GM23338 (cell line): Measurements from ENCODE around the gene DCLK2. TPM values are rescaled to one million over a fixed set of nuclear protein-coding genes. Genes with fewer than 3 reads are reported as not detected.

ENCODE experiments used
- ATAC-seq: fragments of 200-7000 bp; cut with Tn5 transposase; 3 replicates; pipeline ENCODE4 v1.9.1; 2020
- DNase-seq: peaks from one replicate; pipeline ENCODE4 v3.0.0-alpha.2; 2015; ENCODE audit warnings: low spot score
- H2AFZ ChIP-seq: fragments of 200-600 bp; sonication (generic); 2 replicates; pipeline ENCODE4 v1.8.0; 2016; ENCODE audit warnings: antibody characterized with exemption, mild to moderate bottlenecking, moderate library complexity
- H3F3A ChIP-seq: fragments of 200-600 bp; sonication (generic); replicated peaks from 2 replicates; pipeline ENCODE4 v1.8.0; 2017; ENCODE audit warnings: antibody characterized with exemption, mixed run types, low read depth
- H3K27ac ChIP-seq: fragments of 200-600 bp; sonication (generic); 2 replicates; pipeline ENCODE4 v1.6.1; 2016; ENCODE audit warnings: low read depth
- H3K27me3 ChIP-seq: fragments of 200-600 bp; sonication (generic); 2 replicates; pipeline ENCODE4 v1.8.0; 2016; ENCODE audit warnings: mild to moderate bottlenecking, mixed run types, moderate library complexity; ENCODE audit not compliant: insufficient read depth
- H3K36me3 ChIP-seq: fragments of 200-600 bp; sonication (generic); 2 replicates; pipeline ENCODE4 v1.8.0; 2016; ENCODE audit warnings: mild to moderate bottlenecking; ENCODE audit not compliant: insufficient read depth
- H3K4me1 ChIP-seq: fragments of 200-600 bp; sonication (generic); 2 replicates; pipeline ENCODE4 v1.8.0; 2016; ENCODE audit warnings: mild to moderate bottlenecking, moderate library complexity; ENCODE audit not compliant: insufficient read depth
- H3K4me2 ChIP-seq: fragments of 200-600 bp; sonication (generic); 2 replicates; pipeline ENCODE4 v1.7.1; 2017; ENCODE audit warnings: mixed run types
- H3K4me3 ChIP-seq: fragments of 200-600 bp; sonication (generic); 2 replicates; pipeline ENCODE4 v1.6.1; 2016; ENCODE audit warnings: mixed run types
- H3K79me2 ChIP-seq: fragments of 200-600 bp; sonication (generic); replicated peaks from 2 replicates; pipeline ENCODE4 v1.8.0; 2017; ENCODE audit warnings: mild to moderate bottlenecking; ENCODE audit not compliant: insufficient read depth
- H3K9me2 ChIP-seq: fragments of 200-600 bp; sonication (generic); 2 replicates; pipeline ENCODE4 v1.8.0; 2017; ENCODE audit not compliant: insufficient read depth
- H4K20me1 ChIP-seq: fragments of 200-600 bp; sonication (generic); replicated peaks from 2 replicates; pipeline ENCODE4 v1.8.0; 2017; ENCODE audit warnings: mild to moderate bottlenecking; ENCODE audit not compliant: insufficient read depth
- H3K27ac Mint-ChIP-seq: 2 replicates; pipeline ENCODE4 v1.8.0; 2020; ENCODE audit warnings: inconsistent platforms, mild to moderate bottlenecking, moderate library complexity, mixed read lengths
- H3K27me3 Mint-ChIP-seq: 3 replicates; pipeline ENCODE4 v1.8.0; 2022; ENCODE audit warnings: low read depth, mild to moderate bottlenecking, moderate library complexity, mixed read lengths, inconsistent platforms; ENCODE audit not compliant: insufficient read depth, poor library complexity
- H3K36me3 Mint-ChIP-seq: 3 replicates; pipeline ENCODE4 v1.8.0; 2021; ENCODE audit warnings: low read depth, mild to moderate bottlenecking, inconsistent platforms, moderate library complexity, mixed read lengths
- H3K4me1 Mint-ChIP-seq: 3 replicates; pipeline ENCODE4 v1.8.0; 2020; ENCODE audit warnings: mild to moderate bottlenecking, inconsistent platforms, mixed read lengths
- H3K4me3 Mint-ChIP-seq: 3 replicates; pipeline ENCODE4 v1.8.0; 2021; ENCODE audit warnings: moderate library complexity, mild to moderate bottlenecking, inconsistent platforms, mixed read lengths
- H3K9me3 Mint-ChIP-seq: 3 replicates; pipeline ENCODE4 v1.8.0; 2020; ENCODE audit warnings: moderate library complexity, mild to moderate bottlenecking, inconsistent platforms, mixed read lengths
- EZH2 ChIP-seq: fragments of 200-600 bp; sonication (generic); IDR thresholded peaks from one replicate; pipeline ENCODE4 v1.8.0; 2017; ENCODE audit warnings: antibody characterized with exemption, mild to moderate bottlenecking, low read depth; ENCODE audit not compliant: unreplicated experiment
- EZH2phosphoT487 ChIP-seq: fragments of 200-600 bp; sonication (generic); IDR thresholded peaks from one replicate; pipeline ENCODE4 v1.8.1; 2018; ENCODE audit warnings: antibody characterized with exemption; ENCODE audit not compliant: unreplicated experiment
- JUNB ChIP-seq: IDR thresholded peaks from one replicate; pipeline ENCODE4 v1.6.1; 2016; ENCODE audit warnings: antibody characterized with exemption; ENCODE audit not compliant: unreplicated experiment
- NANOG ChIP-seq: IDR thresholded peaks from 2 replicates; pipeline ENCODE4 v1.6.1; 2016; ENCODE audit warnings: antibody characterized with exemption, borderline replicate concordance
- POLR2AphosphoS5 ChIP-seq: IDR thresholded peaks from 2 replicates; pipeline ENCODE4 v1.6.1; 2016; ENCODE audit warnings: antibody characterized with exemption, low read depth
- STAT1 ChIP-seq: IDR thresholded peaks from one replicate; pipeline ENCODE4 v1.6.1; 2016; ENCODE audit warnings: antibody characterized with exemption; ENCODE audit not compliant: unreplicated experiment
- ZNF114 ChIP-seq: fragments of 250-450 bp; sonication (Bioruptor Pico); IDR thresholded peaks from 2 replicates; pipeline ENCODE4 v1.5.0; 2020; ENCODE audit warnings: mild to moderate bottlenecking, moderate library complexity
- polyA plus RNA-seq: library from polyadenylated mRNA; unstranded; fragments of >200 nt; fragmentation: Nextera tagmentation; extraction: Ambion mirVana; gene quantifications from 2 replicates; pipeline ENCODE4 v1.2.1, GENCODE V29; 2016
- total RNA-seq: library from RNA; depleted of rRNA; stranded (reverse); fragments of >200 nt; shearing (Covaris generic); gene quantifications from 2 replicates; pipeline ENCODE4 v1.2.3, GENCODE V29; 2014
- TF ChIP-seq, protein P1 (sequence below): fragments of 250-450 bp; sonication (Bioruptor Pico); IDR thresholded peaks from 2 replicates; pipeline ENCODE4 v1.5.0; 2020; ENCODE audit warnings: mild to moderate bottlenecking, moderate library complexity
- TF ChIP-seq, protein P2 (sequence below): IDR thresholded peaks from 2 replicates; pipeline ENCODE4 v1.6.1; 2016; ENCODE audit warnings: antibody characterized with exemption
- TF ChIP-seq, protein P3 (sequence below): IDR thresholded peaks from one replicate; pipeline ENCODE4 v1.6.1; 2018; ENCODE audit warnings: antibody characterized with exemption; ENCODE audit not compliant: unreplicated experiment

DCLK2 gene
- total and polyA plus RNA-seq, 2 experiments from 2014 or later = 0.49 TPM; not detected in 1

DNA sequence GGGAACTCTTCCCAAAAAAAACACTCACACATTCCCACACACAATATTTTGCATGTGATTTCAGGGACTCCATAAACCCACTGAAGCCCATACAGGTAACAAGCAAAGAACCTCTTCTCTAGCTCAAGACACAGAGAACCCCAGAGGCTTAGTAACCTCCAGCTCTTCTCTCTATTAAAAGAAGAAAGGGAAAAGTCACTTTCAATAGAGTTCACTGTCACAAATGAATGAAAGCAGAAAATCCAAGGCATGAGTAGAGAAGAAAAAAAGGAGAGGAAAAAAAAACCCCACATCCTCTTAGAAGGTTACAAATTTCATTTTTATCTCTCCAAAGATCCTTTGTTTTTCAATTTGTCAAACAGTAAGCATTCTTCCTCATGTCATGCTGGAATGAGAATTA, 30.7 kb upstream of the DCLK2 start:
- Mint-ChIP-seq H3K27me3 (no peaks in the 10 kb centered on the region), H3K4me3 (no peak overlapping the region), H3K36me3 (no peaks in the 10 kb centered on the region), H3K27ac (no peak overlapping the region; the same call in 1 of the 2 replicates), H3K4me1 (peaks cover 7% of the 10 kb centered on the region; the same call in 2 of the 3 replicates), H3K9me3 (no peaks in the 10 kb centered on the region)
- H2AFZ ChIP-seq = peak overlapping the region; percentile 73; the same call in 1 of the 2 replicates
- TF ChIP-seq, protein P1, sequence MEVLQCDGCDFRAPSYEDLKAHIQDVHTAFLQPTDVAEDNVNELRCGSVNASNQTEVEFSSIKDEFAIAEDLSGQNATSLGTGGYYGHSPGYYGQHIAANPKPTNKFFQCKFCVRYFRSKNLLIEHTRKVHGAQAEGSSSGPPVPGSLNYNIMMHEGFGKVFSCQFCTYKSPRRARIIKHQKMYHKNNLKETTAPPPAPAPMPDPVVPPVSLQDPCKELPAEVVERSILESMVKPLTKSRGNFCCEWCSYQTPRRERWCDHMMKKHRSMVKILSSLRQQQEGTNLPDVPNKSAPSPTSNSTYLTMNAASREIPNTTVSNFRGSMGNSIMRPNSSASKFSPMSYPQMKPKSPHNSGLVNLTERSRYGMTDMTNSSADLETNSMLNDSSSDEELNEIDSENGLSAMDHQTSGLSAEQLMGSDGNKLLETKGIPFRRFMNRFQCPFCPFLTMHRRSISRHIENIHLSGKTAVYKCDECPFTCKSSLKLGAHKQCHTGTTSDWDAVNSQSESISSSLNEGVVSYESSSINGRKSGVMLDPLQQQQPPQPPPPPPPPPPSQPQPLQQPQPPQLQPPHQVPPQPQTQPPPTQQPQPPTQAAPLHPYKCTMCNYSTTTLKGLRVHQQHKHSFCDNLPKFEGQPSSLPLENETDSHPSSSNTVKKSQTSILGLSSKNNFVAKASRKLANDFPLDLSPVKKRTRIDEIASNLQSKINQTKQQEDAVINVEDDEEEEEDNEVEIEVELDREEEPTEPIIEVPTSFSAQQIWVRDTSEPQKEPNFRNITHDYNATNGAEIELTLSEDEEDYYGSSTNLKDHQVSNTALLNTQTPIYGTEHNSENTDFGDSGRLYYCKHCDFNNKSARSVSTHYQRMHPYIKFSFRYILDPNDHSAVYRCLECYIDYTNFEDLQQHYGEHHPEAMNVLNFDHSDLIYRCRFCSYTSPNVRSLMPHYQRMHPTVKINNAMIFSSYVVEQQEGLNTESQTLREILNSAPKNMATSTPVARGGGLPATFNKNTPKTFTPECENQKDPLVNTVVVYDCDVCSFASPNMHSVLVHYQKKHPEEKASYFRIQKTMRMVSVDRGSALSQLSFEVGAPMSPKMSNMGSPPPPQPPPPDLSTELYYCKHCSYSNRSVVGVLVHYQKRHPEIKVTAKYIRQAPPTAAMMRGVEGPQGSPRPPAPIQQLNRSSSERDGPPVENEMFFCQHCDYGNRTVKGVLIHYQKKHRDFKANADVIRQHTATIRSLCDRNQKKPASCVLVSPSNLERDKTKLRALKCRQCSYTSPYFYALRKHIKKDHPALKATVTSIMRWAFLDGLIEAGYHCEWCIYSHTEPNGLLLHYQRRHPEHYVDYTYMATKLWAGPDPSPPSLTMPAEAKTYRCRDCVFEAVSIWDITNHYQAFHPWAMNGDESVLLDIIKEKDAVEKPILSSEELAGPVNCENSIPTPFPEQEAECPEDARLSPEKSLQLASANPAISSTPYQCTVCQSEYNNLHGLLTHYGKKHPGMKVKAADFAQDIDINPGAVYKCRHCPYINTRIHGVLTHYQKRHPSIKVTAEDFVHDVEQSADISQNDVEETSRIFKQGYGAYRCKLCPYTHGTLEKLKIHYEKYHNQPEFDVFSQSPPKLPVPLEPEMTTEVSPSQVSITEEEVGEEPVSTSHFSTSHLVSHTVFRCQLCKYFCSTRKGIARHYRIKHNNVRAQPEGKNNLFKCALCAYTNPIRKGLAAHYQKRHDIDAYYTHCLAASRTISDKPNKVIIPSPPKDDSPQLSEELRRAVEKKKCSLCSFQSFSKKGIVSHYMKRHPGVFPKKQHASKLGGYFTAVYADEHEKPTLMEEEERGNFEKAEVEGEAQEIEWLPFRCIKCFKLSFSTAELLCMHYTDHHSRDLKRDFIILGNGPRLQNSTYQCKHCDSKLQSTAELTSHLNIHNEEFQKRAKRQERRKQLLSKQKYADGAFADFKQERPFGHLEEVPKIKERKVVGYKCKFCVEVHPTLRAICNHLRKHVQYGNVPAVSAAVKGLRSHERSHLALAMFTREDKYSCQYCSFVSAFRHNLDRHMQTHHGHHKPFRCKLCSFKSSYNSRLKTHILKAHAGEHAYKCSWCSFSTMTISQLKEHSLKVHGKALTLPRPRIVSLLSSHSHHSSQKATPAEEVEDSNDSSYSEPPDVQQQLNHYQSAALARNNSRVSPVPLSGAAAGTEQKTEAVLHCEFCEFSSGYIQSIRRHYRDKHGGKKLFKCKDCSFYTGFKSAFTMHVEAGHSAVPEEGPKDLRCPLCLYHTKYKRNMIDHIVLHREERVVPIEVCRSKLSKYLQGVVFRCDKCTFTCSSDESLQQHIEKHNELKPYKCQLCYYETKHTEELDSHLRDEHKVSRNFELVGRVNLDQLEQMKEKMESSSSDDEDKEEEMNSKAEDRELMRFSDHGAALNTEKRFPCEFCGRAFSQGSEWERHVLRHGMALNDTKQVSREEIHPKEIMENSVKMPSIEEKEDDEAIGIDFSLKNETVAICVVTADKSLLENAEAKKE (CRISPR knock-in tag) = no peak
- TF ChIP-seq, protein P2, sequence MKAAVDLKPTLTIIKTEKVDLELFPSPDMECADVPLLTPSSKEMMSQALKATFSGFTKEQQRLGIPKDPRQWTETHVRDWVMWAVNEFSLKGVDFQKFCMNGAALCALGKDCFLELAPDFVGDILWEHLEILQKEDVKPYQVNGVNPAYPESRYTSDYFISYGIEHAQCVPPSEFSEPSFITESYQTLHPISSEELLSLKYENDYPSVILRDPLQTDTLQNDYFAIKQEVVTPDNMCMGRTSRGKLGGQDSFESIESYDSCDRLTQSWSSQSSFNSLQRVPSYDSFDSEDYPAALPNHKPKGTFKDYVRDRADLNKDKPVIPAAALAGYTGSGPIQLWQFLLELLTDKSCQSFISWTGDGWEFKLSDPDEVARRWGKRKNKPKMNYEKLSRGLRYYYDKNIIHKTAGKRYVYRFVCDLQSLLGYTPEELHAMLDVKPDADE = no peak
- TF ChIP-seq ZNF114 (CRISPR knock-in tag) (no peak), EZH2 (no peak), POLR2AphosphoS5 (no peak), EZH2phosphoT487 (no peak), STAT1 (no peak), NANOG (no peak), JUNB (no peak)
- TF ChIP-seq, protein P3, sequence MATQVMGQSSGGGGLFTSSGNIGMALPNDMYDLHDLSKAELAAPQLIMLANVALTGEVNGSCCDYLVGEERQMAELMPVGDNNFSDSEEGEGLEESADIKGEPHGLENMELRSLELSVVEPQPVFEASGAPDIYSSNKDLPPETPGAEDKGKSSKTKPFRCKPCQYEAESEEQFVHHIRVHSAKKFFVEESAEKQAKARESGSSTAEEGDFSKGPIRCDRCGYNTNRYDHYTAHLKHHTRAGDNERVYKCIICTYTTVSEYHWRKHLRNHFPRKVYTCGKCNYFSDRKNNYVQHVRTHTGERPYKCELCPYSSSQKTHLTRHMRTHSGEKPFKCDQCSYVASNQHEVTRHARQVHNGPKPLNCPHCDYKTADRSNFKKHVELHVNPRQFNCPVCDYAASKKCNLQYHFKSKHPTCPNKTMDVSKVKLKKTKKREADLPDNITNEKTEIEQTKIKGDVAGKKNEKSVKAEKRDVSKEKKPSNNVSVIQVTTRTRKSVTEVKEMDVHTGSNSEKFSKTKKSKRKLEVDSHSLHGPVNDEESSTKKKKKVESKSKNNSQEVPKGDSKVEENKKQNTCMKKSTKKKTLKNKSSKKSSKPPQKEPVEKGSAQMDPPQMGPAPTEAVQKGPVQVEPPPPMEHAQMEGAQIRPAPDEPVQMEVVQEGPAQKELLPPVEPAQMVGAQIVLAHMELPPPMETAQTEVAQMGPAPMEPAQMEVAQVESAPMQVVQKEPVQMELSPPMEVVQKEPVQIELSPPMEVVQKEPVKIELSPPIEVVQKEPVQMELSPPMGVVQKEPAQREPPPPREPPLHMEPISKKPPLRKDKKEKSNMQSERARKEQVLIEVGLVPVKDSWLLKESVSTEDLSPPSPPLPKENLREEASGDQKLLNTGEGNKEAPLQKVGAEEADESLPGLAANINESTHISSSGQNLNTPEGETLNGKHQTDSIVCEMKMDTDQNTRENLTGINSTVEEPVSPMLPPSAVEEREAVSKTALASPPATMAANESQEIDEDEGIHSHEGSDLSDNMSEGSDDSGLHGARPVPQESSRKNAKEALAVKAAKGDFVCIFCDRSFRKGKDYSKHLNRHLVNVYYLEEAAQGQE = no peak
- H3K36me3 ChIP-seq = no peaks in the 10 kb centered on the region
- H3K4me1 ChIP-seq = no peaks in the 10 kb centered on the region
- 0 out of 2 replicates have a peak overlapping the region, but pooled peaks have one; percentile 41 for H3K4me2 ChIP-seq
- no peak for ATAC-seq
- no peaks in the 10 kb centered on the region for H3K9me2 ChIP-seq
- H3K27ac ChIP-seq = no peak overlapping the region
- no peaks in the 10 kb centered on the region for H3F3A ChIP-seq
- no peak for DNase-seq
- no peaks in the 10 kb centered on the region for H4K20me1 ChIP-seq
- no peaks in the 10 kb centered on the region for H3K27me3 ChIP-seq
- H3K79me2 ChIP-seq = no peaks in the 10 kb centered on the region
- no peak overlapping the region for H3K4me3 ChIP-seq
